Measurements from ENCODE around the gene PDS5A.

Gene PDS5A

DNA sequence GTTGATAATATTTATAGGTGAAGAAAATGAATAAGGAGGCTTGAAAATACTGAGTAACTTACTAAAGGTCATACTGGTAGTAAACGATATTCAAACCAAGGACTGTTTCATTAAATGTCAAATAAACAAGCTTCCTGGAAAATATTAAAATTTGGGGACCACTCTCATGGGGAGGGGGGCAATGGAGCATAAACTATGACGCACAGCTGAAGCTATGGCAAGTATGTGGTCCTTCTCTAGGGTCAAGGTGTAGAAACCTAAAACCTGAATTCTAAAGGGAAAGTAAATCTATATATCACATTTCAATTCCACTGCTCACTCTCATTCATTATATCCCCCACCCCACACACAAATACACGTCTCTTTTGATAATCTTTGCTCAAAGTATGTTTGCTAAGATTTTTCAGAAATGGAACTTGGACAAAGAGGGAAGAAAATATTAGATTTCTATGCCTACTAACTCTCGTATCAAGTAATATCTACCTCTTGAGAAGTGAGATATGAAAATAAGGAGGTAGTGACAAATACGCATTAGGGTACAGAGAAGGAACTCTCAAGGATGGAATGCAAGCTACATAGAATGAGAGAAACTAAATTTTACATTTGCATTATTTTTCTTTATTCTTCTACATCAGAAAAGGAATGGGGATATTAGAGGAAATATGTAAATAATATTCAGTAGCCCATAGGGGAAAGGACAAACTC, 84.6 kb downstream of the PDS5A start:
- TF ChIP-seq, protein P1, sequence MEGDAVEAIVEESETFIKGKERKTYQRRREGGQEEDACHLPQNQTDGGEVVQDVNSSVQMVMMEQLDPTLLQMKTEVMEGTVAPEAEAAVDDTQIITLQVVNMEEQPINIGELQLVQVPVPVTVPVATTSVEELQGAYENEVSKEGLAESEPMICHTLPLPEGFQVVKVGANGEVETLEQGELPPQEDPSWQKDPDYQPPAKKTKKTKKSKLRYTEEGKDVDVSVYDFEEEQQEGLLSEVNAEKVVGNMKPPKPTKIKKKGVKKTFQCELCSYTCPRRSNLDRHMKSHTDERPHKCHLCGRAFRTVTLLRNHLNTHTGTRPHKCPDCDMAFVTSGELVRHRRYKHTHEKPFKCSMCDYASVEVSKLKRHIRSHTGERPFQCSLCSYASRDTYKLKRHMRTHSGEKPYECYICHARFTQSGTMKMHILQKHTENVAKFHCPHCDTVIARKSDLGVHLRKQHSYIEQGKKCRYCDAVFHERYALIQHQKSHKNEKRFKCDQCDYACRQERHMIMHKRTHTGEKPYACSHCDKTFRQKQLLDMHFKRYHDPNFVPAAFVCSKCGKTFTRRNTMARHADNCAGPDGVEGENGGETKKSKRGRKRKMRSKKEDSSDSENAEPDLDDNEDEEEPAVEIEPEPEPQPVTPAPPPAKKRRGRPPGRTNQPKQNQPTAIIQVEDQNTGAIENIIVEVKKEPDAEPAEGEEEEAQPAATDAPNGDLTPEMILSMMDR (conservative IDR thresholded peaks at IDR 0.05; ENCODE audit: low read depth) = no peak
- CTCF ChIA-PET = interaction anchor here (0.5 kb wide), 1 partner anchor 13 kb away, joined by 3 read pairs; no protein-coding TSS in a partner anchor
- POLR2A ChIA-PET (ENCODE audit: low non-redundant PET) = no interaction called here
- no peak for DNase-seq (ENCODE audit: low spot score)
- H3K27ac ChIP-seq = no peak overlapping the region

DNA sequence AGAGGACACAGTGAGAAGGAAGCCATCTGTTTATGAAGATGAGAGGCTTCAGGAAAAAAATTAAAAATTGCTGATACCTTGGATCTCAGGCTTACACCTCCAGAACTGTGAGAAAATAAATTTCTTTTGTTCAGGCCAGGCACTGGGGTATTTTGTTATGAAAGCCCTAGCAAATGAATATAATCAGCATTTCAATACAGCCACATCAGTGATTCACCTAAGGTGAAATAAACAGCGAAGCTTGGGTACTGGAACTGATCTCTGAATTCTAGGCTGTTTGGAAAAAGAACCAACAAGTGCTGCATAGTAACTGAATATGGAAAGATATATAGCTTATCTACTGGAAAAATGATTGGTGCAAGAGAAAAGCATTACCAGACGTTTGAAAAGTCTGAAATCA, 88.5 kb downstream of the PDS5A start:
- TF ChIP-seq, protein P1 (conservative IDR thresholded peaks at IDR 0.05; ENCODE audit: low read depth) = no peak
- H3K27ac ChIP-seq = no peak overlapping the region
- ChIA-PET CTCF (interaction anchor here (0.5 to 0.6 kb wide), 2 partner anchors 53 to 728 kb away, joined by 3 to 8 read pairs; no protein-coding TSS in a partner anchor), POLR2A (ENCODE audit: low non-redundant PET) (no interaction called here)
- no peak for DNase-seq (ENCODE audit: low spot score)

DNA sequence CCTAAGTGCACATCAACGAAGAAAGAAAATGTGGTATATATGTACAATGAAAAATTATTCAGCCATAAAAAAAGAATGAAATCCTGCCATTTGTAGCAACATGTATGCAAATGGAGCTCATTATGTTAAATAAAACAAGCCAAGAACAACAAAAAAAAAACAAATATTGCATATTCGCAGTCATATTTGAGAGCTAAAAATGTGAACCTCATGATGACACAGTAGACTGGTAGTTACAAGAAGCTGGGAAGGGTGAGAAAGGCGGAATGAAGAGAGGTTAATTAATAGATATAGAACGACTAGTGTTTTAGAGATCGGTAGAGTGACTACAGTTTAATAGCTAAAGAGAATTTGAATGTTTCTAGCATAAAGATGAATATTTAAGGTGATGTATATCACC, 89.2 kb downstream of the PDS5A start:
- DNase-seq (ENCODE audit: low spot score) = no peak
- no peak overlapping the region for H3K27ac ChIP-seq
- ChIA-PET CTCF (interaction anchor here (0.5 kb wide), 1 partner anchor 52 kb away, joined by 8 read pairs; no protein-coding TSS in a partner anchor), POLR2A (ENCODE audit: low non-redundant PET) (no interaction called here)
- TF ChIP-seq, protein P1 (conservative IDR thresholded peaks at IDR 0.05; ENCODE audit: low read depth) = no peak

DNA sequence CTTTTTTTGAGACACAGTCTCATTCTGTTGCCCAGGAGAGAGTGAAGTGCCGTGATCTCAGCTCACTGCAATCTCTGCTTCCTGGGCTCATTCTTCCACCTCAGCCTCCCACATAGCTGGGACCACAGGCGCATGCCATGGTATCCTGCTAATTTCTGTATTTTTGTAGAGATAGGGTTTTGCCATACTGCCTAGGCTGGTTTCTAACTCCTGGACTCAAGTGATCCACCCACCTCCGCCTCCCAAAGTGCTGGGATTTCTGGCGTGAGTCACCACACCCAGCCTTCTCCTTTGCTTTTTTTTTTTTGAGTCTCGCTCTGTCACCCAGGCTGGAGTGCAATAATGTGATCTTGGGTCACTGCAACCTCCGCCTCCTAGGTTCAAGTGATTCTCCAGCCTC, 94.1 kb downstream of the PDS5A start:
- TF ChIP-seq, protein P1 (conservative IDR thresholded peaks at IDR 0.05; ENCODE audit: low read depth) = no peak
- CTCF ChIA-PET = no interaction called here
- no peak for DNase-seq (ENCODE audit: low spot score)
- POLR2A ChIA-PET (ENCODE audit: low non-redundant PET) = no interaction called here
- H3K27ac ChIP-seq = no peak overlapping the region

DNA sequence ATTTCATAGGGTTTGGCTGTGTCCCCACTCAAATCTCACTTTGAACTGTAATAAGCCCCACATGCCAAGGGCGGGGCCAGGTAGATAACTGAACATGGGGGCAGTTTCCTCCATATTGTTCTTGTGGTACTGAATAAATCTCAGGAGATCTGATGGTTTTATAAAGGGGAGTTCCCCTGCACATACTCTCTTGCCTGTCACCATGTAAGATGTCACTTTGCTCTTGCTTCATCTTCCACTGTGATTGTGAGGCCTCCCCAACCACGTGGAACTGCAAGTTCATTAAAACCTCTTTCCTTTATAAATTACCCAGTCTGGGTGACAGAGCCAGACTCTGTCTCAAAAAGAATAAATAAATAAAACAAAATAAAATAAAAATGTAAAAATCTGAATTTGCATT, 95.9 kb downstream of the PDS5A start:
- TF ChIP-seq, protein P1 (conservative IDR thresholded peaks at IDR 0.05; ENCODE audit: low read depth) = no peak
- DNase-seq (ENCODE audit: low spot score) = no peak
- POLR2A ChIA-PET (ENCODE audit: low non-redundant PET) = no interaction called here
- H3K27ac ChIP-seq = no peak overlapping the region
- CTCF ChIA-PET = interaction anchor here (1.0 kb wide), 1 partner anchor 40 kb away, joined by 3 read pairs; no protein-coding TSS in a partner anchor

DNA sequence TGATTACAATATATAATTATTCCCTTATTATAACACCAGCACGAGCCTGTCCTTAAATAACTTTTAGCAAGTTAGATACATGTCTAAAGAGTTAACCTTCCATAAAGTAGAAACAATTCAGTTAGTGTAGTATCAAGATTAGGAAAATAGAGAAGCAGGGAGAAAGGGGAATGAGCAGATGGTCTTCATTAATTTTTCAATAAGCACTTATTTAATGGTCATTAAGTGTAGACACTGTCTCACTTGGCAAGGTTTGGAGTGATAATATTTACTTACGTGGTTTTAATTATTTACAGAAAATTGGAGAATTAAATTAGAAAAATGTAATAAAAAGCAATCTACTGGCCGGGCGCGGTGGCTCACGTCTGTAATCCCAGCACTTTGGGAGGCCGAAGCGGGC, 99.7 kb downstream of the PDS5A start:
- H3K27ac ChIP-seq = no peak overlapping the region
- TF ChIP-seq, protein P1 (conservative IDR thresholded peaks at IDR 0.05; ENCODE audit: low read depth) = no peak
- POLR2A ChIA-PET (ENCODE audit: low non-redundant PET) = no interaction called here
- DNase-seq (ENCODE audit: low spot score) = no peak
- CTCF ChIA-PET = no interaction called here

All from RWPE1 (cell line).